ENCODE measurements around the gene SEC61A1. TPM values are rescaled to one million over a fixed set of nuclear protein-coding genes. Genes with fewer than 3 reads are reported as not detected.
A peak's percentile ranks its signal among the peaks of the same experiment; 100 is the strongest.

SEC61A1 gene
- polyA plus RNA-seq, 2 of the 4 experiments (the other 2 are of a cell fraction): 93.5 to 180 TPM

DNA sequence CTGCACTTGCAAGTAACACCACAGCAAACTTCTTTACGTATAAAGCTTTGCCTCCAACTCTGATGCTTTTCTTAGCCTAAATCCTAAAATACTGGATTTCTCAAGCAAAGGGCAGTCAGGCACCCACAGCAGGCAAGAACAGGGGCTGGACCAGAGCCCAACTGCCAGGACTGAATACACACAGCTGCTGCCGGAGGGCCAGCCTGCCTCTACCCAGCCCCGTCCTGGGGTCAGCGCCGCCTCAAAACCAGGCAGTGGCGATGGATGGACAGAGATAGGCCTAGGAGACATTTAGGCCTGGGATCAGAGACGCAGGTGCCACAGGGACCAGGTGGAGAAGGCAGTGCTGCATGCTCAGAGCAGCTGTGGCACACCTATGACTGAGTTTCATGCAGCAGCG, 47.6 kb upstream of the SEC61A1 start (continued):
- TF ChIP-seq ESRRA (IDR thresholded peaks at IDR 0.05; ENCODE audit: borderline replicate concordance, low read length): no peak
- TF ChIP-seq RAD21 (conservative IDR thresholded peaks at IDR 0.05 in 1 of 2, IDR thresholded peaks at IDR 0.05 in 1 of 2): no peak
- TF ChIP-seq, protein P1, sequence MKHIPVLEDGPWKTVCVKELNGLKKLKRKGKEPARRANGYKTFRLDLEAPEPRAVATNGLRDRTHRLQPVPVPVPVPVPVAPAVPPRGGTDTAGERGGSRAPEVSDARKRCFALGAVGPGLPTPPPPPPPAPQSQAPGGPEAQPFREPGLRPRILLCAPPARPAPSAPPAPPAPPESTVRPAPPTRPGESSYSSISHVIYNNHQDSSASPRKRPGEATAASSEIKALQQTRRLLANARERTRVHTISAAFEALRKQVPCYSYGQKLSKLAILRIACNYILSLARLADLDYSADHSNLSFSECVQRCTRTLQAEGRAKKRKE (CRISPR knock-in tag; IDR thresholded peaks at IDR 0.05; ENCODE audit: low read depth): no peak
- TF ChIP-seq RNF2 (IDR thresholded peaks at IDR 0.05; ENCODE audit: borderline replicate concordance, low read depth): no peak
- TF ChIP-seq CBX2 (IDR thresholded peaks at IDR 0.05; ENCODE audit: borderline replicate concordance, low read depth): no peak

DNA sequence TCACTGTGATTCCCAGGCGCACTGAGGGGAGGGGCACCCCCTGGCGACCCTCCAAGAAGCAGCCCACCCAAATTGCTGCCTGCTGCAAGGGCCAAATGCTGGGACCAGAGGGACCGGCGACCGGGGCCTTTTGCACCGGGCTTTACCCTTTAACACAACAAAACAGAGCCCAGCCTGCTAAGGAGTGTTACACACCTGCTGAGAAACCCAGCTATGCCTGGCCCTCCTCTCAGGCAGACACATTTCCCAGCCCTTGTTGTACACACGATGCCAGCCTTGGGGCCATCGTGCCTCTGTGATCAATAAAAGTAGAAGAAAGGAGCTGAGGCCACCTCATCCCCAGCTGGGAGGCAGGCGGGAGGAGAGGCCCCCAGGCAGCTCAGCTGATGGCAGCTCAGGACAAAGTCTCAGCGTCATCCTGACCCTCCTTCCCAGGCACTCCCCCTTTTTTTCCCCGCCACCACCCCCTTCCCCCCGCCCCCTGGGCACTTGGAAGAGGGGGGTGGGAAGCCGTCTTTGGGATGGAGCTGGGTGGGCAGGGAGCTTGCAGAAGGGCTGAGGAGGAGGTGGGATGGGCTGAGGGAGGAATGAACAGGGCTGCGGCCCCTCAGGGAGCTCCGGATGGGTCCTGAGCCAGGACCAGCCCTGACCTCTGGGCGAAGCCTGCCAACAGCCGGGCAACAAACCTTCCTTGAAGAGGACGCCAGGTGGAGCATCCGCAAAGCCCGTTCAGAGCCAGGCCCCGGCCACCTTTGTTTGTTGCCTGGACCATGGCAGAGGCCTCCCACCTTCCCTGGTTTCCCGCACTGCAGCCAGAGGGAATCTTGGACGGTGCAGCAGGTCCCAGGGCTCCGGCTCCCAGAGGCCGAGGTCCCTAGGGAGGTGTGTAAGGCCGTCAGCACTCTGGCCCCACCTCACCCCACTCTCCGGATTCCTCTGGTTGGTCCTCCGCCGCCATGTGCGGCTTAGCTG, 45.9 kb upstream of the SEC61A1 start:
- ChIA-PET CTCF (interaction anchor here (0.7 kb wide), 1 partner anchor 536 kb away, joined by 3 read pairs; no protein-coding TSS in a partner anchor), POLR2A (no interaction called here)
- peak in 1 of 2 experiments; percentile 18; a peak in 2 of 6 replicates for ATAC-seq
- no peak overlapping the region for H3K4me2 ChIP-seq
- FAIRE-seq: no peak
- 67% methylated on average over 12 of the region's 30 CpGs for WGBS (ENCODE audit: missing lambda C conversion rate)
- no peak overlapping the region for H3K27ac ChIP-seq
- no peak for DNase-seq (ENCODE audit: low read depth in 1 of 2, low spot score in 1 of 2)
- no peak overlapping the region for H3K4me3 ChIP-seq
- peaks cover 16% of the 10 kb centered on the region; the same call in 2 of the 3 replicates for H3K4me1 ChIP-seq
- TF ChIP-seq ZFP36 (IDR thresholded peaks at IDR 0.05; ENCODE audit: borderline replicate concordance, partially characterized antibody) (no peak), EP300 (IDR thresholded peaks at IDR 0.05) (no peak), CBX8 (IDR thresholded peaks at IDR 0.05) (no peak), HOXB5 (CRISPR knock-in tag; IDR thresholded peaks at IDR 0.05) (no peak), FOSB (CRISPR knock-in tag; IDR thresholded peaks at IDR 0.05) (no peak), TFCP2L1 (CRISPR knock-in tag; IDR thresholded peaks at IDR 0.05) (no peak), EHMT2 (IDR thresholded peaks at IDR 0.05; ENCODE audit: low read depth) (no peak), NPAS2 (CRISPR knock-in tag; IDR thresholded peaks at IDR 0.05; ENCODE audit: borderline replicate concordance) (no peak), FOSL2 (IDR thresholded peaks at IDR 0.05) (no peak), FOSL2 (CRISPR knock-in tag; IDR thresholded peaks at IDR 0.05) (no peak), NFE2L2 (conservative IDR thresholded peaks at IDR 0.05; ENCODE audit: low read length) (no peak), HOXA7 (CRISPR knock-in tag; IDR thresholded peaks at IDR 0.05) (no peak), EHF (CRISPR knock-in tag; IDR thresholded peaks at IDR 0.05) (no peak), HEYL (CRISPR knock-in tag; IDR thresholded peaks at IDR 0.05) (no peak), MYC (IDR thresholded peaks at IDR 0.05; ENCODE audit: borderline replicate concordance, low read length) (no peak), MAFK (IDR thresholded peaks at IDR 0.05; ENCODE audit: partially characterized antibody) (no peak), BHLHE40 (IDR thresholded peaks at IDR 0.05; ENCODE audit: low read depth, low read length) (no peak)
- TF ChIP-seq, protein P2, sequence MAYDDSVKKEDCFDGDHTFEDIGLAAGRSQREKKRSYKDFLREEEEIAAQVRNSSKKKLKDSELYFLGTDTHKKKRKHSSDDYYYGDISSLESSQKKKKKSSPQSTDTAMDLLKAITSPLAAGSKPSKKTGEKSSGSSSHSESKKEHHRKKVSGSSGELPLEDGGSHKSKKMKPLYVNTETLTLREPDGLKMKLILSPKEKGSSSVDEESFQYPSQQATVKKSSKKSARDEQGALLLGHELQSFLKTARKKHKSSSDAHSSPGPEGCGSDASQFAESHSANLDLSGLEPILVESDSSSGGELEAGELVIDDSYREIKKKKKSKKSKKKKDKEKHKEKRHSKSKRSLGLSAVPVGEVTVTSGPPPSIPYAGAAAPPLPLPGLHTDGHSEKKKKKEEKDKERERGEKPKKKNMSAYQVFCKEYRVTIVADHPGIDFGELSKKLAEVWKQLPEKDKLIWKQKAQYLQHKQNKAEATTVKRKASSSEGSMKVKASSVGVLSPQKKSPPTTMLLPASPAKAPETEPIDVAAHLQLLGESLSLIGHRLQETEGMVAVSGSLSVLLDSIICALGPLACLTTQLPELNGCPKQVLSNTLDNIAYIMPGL (CRISPR knock-in tag; IDR thresholded peaks at IDR 0.05; ENCODE audit: borderline replicate concordance): no peak
- TF ChIP-seq, protein P1 (CRISPR knock-in tag; IDR thresholded peaks at IDR 0.05; ENCODE audit: low read depth): no peak
- TF ChIP-seq, protein P3, sequence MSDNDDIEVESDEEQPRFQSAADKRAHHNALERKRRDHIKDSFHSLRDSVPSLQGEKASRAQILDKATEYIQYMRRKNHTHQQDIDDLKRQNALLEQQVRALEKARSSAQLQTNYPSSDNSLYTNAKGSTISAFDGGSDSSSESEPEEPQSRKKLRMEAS (IDR thresholded peaks at IDR 0.05): no peak
- TF ChIP-seq, protein P4, sequence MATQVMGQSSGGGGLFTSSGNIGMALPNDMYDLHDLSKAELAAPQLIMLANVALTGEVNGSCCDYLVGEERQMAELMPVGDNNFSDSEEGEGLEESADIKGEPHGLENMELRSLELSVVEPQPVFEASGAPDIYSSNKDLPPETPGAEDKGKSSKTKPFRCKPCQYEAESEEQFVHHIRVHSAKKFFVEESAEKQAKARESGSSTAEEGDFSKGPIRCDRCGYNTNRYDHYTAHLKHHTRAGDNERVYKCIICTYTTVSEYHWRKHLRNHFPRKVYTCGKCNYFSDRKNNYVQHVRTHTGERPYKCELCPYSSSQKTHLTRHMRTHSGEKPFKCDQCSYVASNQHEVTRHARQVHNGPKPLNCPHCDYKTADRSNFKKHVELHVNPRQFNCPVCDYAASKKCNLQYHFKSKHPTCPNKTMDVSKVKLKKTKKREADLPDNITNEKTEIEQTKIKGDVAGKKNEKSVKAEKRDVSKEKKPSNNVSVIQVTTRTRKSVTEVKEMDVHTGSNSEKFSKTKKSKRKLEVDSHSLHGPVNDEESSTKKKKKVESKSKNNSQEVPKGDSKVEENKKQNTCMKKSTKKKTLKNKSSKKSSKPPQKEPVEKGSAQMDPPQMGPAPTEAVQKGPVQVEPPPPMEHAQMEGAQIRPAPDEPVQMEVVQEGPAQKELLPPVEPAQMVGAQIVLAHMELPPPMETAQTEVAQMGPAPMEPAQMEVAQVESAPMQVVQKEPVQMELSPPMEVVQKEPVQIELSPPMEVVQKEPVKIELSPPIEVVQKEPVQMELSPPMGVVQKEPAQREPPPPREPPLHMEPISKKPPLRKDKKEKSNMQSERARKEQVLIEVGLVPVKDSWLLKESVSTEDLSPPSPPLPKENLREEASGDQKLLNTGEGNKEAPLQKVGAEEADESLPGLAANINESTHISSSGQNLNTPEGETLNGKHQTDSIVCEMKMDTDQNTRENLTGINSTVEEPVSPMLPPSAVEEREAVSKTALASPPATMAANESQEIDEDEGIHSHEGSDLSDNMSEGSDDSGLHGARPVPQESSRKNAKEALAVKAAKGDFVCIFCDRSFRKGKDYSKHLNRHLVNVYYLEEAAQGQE (IDR thresholded peaks at IDR 0.05): no peak
- no peaks in the 10 kb centered on the region for H3K9me3 ChIP-seq

All from A549 (cell line).